AML-193 (cell line): ENCODE data around the gene WASHC3.
"Not testable (repeated sequence)": the region's sequence is repeated elsewhere in the genome, so short reads cannot be mapped to it uniquely, and the experiment has no call there.

Experiments used
- DNase-seq, 2 experiments: peaks; one replicate each; lab custom pipeline; 2025; lab: John Stamatoyannopoulos, UW

Gene WASHC3

GRCh38 chr12:102050660-102051430 is 10.9 kb downstream of the WASHC3 start:
- DNase-seq, result peak in 1 of 2 experiments; percentile 9

GRCh38 chr12:102043928-102044327 is 17.9 kb downstream of the WASHC3 start:
- no peak for DNase-seq

- DNase-seq, result no peak
These were observed 27.6 kb downstream of the WASHC3 start for GRCh38 chr12:102033991-102034745.

GRCh38 chr12:102031852-102032251 is 29.9 kb downstream of the WASHC3 start:
- DNase-seq, result no peak

GRCh38 chr12:102029141-102029540 is 32.6 kb downstream of the WASHC3 start:
- no peak for DNase-seq

GRCh38 chr12:102026728-102027127 is 35.1 kb downstream of the WASHC3 start:
- no peak for DNase-seq

GRCh38 chr12:102024765-102025164 is 37.0 kb downstream of the WASHC3 start:
- DNase-seq, result no peak

GRCh38 chr12:102023343-102023930 is 38.4 kb downstream of the WASHC3 start:
- no peak for DNase-seq

- no peak for DNase-seq
These were observed 39.5 kb downstream of the WASHC3 start for GRCh38 chr12:102022286-102022685.

- peak in 1 of 2 experiments; percentile 38 for DNase-seq
These were observed 40.1 kb downstream of the WASHC3 start for GRCh38 chr12:102021540-102022246.

GRCh38 chr12:102018607-102019006 is 43.2 kb downstream of the WASHC3 start:
- not testable (repeated sequence) for DNase-seq

- DNase-seq, result no peak
These were observed 45.3 kb downstream of the WASHC3 start for GRCh38 chr12:102016472-102016871.

GRCh38 chr12:102010265-102010994 is 51.4 kb downstream of the WASHC3 start:
- peak; percentile 57 to 73 for DNase-seq

- no peak for DNase-seq
These were observed 52.0 kb downstream of the WASHC3 start for GRCh38 chr12:102009796-102010195.

GRCh38 chr12:102008615-102009126 is 53.1 kb downstream of the WASHC3 start:
- DNase-seq, result no peak

- DNase-seq, result no peak
These were observed 56.5 kb downstream of the WASHC3 start for GRCh38 chr12:102005256-102005655.

GRCh38 chr12:101997102-101997501 is 64.7 kb downstream of the WASHC3 start:
- DNase-seq, result no peak

- no peak for DNase-seq
These were observed 66.1 kb downstream of the WASHC3 start for GRCh38 chr12:101995684-101996083.

GRCh38 chr12:101992091-101992490 is 69.7 kb downstream of the WASHC3 start:
- DNase-seq, result no peak

GRCh38 chr12:101982307-101982706 is 79.5 kb downstream of the WASHC3 start:
- no peak for DNase-seq

- no peak for DNase-seq
These were observed 79.9 kb downstream of the WASHC3 start for GRCh38 chr12:101981868-101982267.
